Right cardiac atrium (tissue), 5 donors: ENCODE data around the gene SLC41A1. TPM values are rescaled to one million over a fixed set of nuclear protein-coding genes. Genes with fewer than 3 reads are reported as not detected.

Source experiments
- ATAC-seq, 2 donors: fragments of 200-7000 bp; cut with Tn5 transposase; one replicate each; pipeline versions ENCODE4 v1.8.0 to v1.9.1; 2020; ENCODE audit warnings: moderate library complexity in 2 of 2, mild to moderate bottlenecking in 1 of 2
- DNase-seq, 3 donors: peaks; one replicate each; pipeline ENCODE4 v3.0.0-alpha.2; 2020
- H3K27ac ChIP-seq: one replicate; pipeline ENCODE4 v1.5.1; 2013; ENCODE audit warnings: mild to moderate bottlenecking, low read length, control low read depth, moderate library complexity
- H3K27me3 ChIP-seq: one replicate; pipeline ENCODE4 v1.6.1; 2013; ENCODE audit not compliant: control insufficient read depth, insufficient read depth
- H3K4me1 ChIP-seq: one replicate; pipeline ENCODE4 v1.6.1; 2013; ENCODE audit warnings: low read length; ENCODE audit not compliant: control insufficient read depth, insufficient read depth
- H3K4me3 ChIP-seq: one replicate; pipeline ENCODE4 v1.5.1; 2013; ENCODE audit warnings: low read length, control low read depth
- H3K9me3 ChIP-seq: one replicate; pipeline ENCODE4 v1.6.1; 2013; ENCODE audit warnings: low read length; ENCODE audit not compliant: control insufficient read depth
- WGBS: extraction: QIAGEN DNeasy Blood & Tissue Kit; methylation state at CpG from one replicate; pipeline ENCODE4 v1.1.7; 2013; 5-methylcytosine and 5-hydroxymethylcytosine counted together
- intact Hi-C, 4 donors: fragments of 100-400 bp; cut with DNase I; formaldehyde crosslinking; loops; one replicate each; pipeline versions ENCODE4 v1.11.0 to v1.14.0; 2022 to 2023
- polyA plus RNA-seq: library from polyadenylated mRNA; stranded (reverse); fragments of 200-250 nt; gene quantifications from one replicate; pipeline ENCODE4 v1.2.3, GENCODE V29; 2013
- total RNA-seq, 4 donors: library from RNA; stranded (reverse); fragmentation: NEBNext Ultra II Directional; extraction: Animal tissue kit (Norgen Biotek cat#: 25700); gene quantifications; one replicate each; pipeline ENCODE4 v1.2.1, GENCODE V29; 2021
- donor health status: healthy with polysubstance abuse.
- donor health status: DM: no; HTN: yes; CAD: no.
- donor health status: DM: no; HTN: no; CAD: no.
- donor health status: DM: no; HTN: yes; CAD: no; lungs with severe emphysema.
- donor health status: DM: yes; HTN: yes; CAD: no.

SLC41A1 gene
- total and polyA plus RNA-seq, 5 donors: 187 to 420 (median 322) TPM

DNA sequence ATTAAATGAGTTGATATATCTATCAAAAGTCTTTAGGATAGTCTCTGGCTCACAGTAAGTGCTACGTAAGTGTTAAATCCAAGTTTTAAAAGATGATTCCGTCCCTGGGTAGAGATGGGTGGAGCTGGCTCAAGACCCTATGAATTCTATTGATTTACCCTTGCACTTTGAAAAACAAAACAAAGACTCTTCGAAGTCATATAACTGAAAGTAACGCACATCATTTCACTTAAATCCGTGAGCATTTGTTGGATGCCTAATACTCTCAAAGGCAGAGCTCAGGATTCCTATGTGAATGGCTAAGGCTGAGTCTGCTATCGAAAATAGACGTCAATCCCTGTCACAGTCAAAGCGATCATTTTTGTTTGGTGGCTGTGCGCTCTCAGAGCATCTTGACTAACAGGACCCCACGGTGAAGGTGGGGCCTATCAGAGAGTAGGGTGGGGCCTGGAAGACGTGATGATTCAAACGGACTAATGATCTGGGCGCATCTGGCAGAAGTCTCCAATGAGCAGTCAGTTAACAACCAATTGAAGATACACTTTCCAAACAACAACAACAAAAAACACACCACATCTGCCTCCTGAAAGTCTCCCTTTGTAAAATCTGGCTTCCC, 61.9 kb downstream of the SLC41A1 start:
- DNase-seq (peak in 1 of 3 donors; percentile 43), ATAC-seq (no peak)
- H3K27me3 ChIP-seq: no peaks in the 10 kb centered on the region
- no peaks in the 10 kb centered on the region for H3K4me1 ChIP-seq
- no peak overlapping the region for H3K4me3 ChIP-seq
- intact Hi-C loops: no loop called here
- no peak overlapping the region for H3K27ac ChIP-seq
- no peaks in the 10 kb centered on the region for H3K9me3 ChIP-seq
- 78% methylated on average over 13 of the region's 13 CpGs for WGBS

DNA sequence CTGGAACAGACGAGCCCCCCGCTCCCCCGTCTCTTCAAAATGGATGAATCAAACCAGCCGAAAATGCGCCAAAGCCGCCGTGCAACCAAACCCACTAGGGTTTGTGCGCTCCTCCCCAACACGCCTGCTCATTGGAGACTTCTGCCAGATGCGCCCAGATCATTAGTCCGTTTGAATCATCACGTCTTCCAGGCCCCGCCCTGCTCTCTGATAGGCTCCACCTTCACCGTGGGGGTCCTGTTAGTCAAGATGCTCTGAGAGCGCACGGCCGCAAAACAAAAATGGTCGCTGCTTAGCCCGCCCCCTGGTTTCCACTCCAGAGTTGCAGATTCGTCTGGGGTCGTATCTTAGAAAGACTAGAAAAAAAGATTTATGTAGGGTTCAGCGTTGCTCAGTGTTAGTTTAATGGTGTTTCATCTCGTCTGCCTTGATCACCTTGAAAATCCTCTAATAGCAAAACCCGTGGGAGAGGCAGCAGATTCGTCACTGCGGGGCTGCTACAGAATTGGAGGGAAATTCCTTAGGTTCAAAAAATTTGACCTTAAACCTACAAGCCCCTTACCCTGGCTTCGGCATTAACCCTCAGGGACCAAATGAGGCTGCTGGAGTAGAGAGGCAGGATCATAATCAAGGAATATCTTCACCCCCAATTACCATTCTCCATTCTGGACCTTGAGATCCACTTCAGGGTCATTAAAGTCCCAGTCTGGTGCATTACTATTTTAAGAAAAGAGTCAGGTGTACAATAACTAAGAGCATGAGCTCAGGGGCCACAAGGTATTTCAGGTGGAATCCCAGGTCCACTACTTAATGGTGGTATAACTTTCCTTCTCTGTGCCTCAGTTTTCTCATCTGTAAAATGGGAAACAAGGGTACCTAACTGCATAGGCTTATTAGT, 62.6 kb downstream of the SLC41A1 start, which contains the start of gene NUCKS1:
TSS of gene NUCKS1 (minus strand) at position 45 of the 898 bp plus-strand sequence. CDS start 209 bp downstream, outside the sequence.
- Histone ChIP-seq H3K4me3 (peak within 1 kb of the TSS; percentile 93), H3K9me3 (no peaks in the 10 kb centered on the region), H3K4me1 (no peaks in the 10 kb centered on the region), H3K27ac (peak within 1 kb of the TSS; percentile 98), H3K27me3 (no peaks in the 10 kb centered on the region)
- intact Hi-C loops: no loop called here
- ATAC-seq (peak; percentile 92 to 94), DNase-seq (peak; percentile 99)
- under 1% methylated on average over 27 of the region's 27 CpGs for WGBS

DNA sequence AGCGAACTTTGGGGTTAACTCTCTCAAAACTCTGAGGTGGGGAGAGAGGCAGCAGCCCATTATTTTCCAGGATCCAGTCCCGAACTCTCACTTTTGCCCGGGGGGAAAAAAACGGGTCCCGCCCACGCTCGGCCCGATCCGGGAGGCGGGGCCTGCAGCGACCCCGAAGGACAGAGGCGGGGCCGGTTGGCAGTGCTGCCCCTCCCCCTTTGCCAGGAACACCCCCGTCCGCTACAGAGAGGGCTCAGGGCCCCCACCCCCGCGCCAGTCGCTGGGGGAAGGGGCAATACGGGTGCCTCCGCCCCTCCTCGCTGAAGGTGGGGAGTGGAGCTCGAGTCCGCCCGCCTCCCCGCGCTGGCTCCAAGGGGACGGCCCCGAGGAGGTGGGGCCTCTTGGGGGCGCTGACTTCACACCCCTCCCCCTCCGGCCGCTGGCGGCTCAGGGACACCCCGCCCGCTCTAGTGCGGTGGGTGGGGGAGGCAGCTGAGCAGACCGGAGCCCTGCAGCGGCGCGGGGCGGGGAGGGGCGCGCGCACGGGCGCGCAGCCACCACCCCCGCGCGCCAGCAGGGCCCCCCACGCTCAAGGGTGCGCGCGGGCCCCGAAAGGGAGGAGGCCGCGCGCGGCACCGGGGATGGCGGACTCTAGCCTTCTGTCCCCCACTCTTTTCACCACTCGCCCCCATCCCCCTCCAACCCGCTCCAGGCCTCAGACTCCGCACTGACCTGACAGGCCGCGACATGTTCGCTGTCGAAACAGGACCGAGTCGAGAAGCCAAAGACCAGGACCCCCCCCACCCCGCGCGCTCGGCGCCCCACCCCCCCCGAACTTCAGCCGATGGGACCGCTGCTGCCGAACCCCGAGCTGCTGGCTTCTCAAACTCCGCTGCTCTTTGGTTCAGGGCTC, 63.5 kb downstream of the SLC41A1 start:
- no peaks in the 10 kb centered on the region for H3K9me3 ChIP-seq
- WGBS: under 1% methylated on average over 80 of the region's 81 CpGs
- H3K27ac ChIP-seq: peak overlapping the region; percentile 95
- intact Hi-C loops: no loop called here
- DNase-seq (peak; percentile 96 to 98 (median 98)), ATAC-seq (peak; percentile 93 to 94)
- H3K4me3 ChIP-seq: peak overlapping the region; percentile 90
- H3K4me1 ChIP-seq: no peaks in the 10 kb centered on the region
- no peaks in the 10 kb centered on the region for H3K27me3 ChIP-seq

DNA sequence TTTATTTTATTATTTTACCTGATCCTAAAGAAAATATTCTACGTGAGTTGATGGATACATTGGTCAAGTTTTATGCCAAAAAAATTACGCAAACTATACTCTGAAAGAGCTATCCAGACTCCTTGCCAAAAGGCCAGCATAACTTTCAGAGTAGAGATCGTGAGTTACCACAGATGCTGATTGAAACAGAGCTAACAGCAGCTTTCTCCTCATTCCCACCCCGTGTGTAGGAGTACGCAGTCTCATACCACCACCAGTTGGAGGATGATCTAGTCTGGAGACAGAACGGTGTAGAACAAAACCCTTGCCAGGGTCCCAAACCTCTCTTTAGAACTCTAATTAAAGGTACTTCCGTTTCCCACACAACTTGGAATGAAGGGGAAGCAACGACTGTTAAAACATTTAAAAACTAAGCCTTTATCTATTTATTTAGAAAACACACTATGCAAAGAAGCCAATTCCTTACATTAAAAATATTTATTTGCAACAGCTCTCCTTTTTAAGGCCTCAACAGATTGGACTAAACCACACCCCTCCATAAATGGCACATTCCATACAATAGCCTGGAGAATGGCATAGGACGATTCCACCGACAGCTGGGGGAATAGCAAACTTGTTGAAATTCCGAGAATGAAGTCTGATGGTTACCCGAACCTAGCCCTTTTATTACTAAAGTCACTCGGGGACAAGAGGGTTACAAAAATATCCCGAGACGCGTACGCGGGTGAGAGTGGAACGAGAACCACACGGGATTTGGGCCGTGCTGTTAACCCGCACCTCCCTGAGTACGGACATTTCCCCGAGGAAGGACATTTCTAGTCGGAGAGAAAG, 64.4 kb downstream of the SLC41A1 start:
- H3K9me3 ChIP-seq: no peaks in the 10 kb centered on the region
- H3K4me1 ChIP-seq: no peaks in the 10 kb centered on the region
- intact Hi-C loops: no loop called here
- ATAC-seq: peak; percentile 52 to 65
- peak overlapping the region; percentile 95 for H3K27ac ChIP-seq
- DNase-seq: no peak
- under 1% methylated on average over 25 of the region's 25 CpGs for WGBS
- no peaks in the 10 kb centered on the region for H3K27me3 ChIP-seq
- peak overlapping the region; percentile 90 for H3K4me3 ChIP-seq

DNA sequence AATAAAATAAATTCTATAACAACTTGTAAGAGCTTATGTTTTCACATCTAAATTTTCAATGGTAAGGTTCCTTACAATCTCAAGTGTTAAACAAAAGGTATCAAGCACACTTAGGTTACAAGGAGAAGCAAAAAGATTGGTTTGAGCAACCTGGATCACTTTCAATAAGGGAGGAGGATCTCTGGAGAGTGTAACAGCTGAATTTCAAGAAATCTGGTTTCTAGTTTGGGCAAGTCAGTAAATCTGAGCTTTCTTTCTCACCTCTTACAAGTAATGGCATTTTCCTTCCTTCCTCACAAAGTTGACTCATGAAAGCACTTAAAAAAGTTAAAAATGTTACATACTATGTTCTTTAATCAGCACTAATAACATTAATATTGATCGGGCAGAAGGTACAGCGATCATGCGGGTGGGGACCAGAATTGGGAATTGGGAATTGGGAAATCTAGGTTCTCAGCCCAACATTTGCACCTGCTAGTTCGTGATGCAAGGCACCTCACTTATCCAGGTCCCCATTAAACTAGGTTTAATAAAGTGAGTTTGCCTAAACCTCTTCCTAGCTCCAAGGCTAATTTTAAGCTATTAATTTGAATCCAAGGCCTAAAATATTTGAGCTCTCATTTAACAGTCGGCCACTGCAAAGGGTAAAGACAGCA, 66.1 kb downstream of the SLC41A1 start:
- no peak overlapping the region for H3K27ac ChIP-seq
- no peak overlapping the region for H3K4me3 ChIP-seq
- H3K4me1 ChIP-seq: no peaks in the 10 kb centered on the region
- H3K9me3 ChIP-seq: no peaks in the 10 kb centered on the region
- H3K27me3 ChIP-seq: no peaks in the 10 kb centered on the region
- ATAC-seq (no peak), DNase-seq (no peak)
- intact Hi-C loops: no loop called here
- WGBS: 59% methylated on average over 5 of the region's 5 CpGs

DNA sequence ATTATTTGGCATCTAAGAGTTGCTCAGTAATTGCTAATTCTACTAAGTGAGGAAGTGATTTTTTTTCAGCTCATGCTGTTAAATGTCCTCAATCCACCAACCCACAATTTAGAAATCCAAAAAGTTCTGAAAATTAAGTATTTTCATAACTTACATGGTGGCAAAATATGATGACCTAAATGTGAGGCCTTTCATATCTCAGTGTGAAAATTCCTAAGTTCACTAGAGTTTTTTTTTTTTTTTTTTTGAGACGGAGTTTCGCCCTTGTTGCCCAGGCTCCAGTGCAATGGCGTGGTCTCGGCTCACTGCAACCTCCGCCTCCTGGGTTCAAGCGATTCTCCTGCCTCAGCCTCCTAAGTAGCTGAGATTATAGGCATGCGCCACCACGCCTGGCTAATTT, 68.6 kb downstream of the SLC41A1 start:
- Histone ChIP-seq H3K9me3 (no peaks in the 10 kb centered on the region), H3K27me3 (no peaks in the 10 kb centered on the region), H3K4me3 (no peak overlapping the region), H3K4me1 (peaks cover 2% of the 10 kb centered on the region), H3K27ac (no peak overlapping the region)
- ATAC-seq (no peak), DNase-seq (no peak)
- intact Hi-C loops: no loop called here
- 95% methylated on average over 7 of the region's 8 CpGs for WGBS

DNA sequence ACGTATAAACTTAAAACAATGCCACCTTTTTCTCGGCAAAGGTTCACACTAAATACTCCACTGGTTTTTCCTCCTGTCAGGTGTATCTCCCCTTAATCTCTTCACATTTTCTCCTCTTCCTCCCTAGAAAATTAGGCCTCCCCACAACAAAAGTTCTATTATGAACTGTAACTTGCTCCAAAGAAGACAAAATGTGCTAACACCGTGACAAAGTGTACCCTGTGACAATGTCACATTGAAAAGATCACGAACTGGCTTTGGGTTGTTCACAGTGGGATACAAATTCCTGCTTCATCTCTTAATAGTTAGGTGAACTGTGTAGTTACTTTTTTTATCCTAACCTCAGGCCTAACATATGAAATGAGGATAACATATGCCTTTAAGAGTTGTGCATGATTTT, 69.0 kb downstream of the SLC41A1 start:
- intact Hi-C loops: no loop called here
- H3K4me1 ChIP-seq: peaks cover 2% of the 10 kb centered on the region

DNA sequence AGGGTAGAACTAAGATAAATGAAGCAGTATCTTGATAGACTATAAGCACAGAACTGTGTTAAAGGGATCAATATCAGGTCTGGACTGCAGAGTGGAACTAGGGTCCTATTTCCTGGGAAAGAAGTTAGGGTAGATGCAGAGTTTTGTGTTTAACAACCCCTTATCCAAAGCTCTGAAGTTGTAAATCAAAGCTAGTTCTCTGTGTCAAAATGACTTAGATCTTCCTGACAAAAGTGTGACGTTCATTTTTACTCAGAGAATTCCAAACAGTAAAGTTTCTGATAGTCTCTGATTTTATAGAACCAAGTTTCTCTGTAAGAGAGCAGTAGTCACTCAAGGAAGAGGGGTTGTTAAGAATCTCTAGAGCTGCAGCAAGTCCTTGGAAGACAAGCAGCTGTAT, 71.3 kb downstream of the SLC41A1 start:
- DNase-seq (no peak), ATAC-seq (no peak)
- intact Hi-C loops: no loop called here
- WGBS: 30% methylated on average over 1 of the region's 1 CpG
- Histone ChIP-seq H3K27ac (peak overlapping the region; percentile 10), H3K9me3 (no peaks in the 10 kb centered on the region), H3K27me3 (no peaks in the 10 kb centered on the region), H3K4me1 (peaks cover 2% of the 10 kb centered on the region), H3K4me3 (no peak overlapping the region)

More for the DNA sequence above, 69.0 kb downstream of the SLC41A1 start:
- Histone ChIP-seq H3K27me3 (no peaks in the 10 kb centered on the region), H3K9me3 (no peaks in the 10 kb centered on the region), H3K27ac (no peak overlapping the region), H3K4me3 (no peak overlapping the region)
- ATAC-seq: no peak
- no peak for DNase-seq
- 58% methylated on average over 4 of the region's 4 CpGs for WGBS

DNA sequence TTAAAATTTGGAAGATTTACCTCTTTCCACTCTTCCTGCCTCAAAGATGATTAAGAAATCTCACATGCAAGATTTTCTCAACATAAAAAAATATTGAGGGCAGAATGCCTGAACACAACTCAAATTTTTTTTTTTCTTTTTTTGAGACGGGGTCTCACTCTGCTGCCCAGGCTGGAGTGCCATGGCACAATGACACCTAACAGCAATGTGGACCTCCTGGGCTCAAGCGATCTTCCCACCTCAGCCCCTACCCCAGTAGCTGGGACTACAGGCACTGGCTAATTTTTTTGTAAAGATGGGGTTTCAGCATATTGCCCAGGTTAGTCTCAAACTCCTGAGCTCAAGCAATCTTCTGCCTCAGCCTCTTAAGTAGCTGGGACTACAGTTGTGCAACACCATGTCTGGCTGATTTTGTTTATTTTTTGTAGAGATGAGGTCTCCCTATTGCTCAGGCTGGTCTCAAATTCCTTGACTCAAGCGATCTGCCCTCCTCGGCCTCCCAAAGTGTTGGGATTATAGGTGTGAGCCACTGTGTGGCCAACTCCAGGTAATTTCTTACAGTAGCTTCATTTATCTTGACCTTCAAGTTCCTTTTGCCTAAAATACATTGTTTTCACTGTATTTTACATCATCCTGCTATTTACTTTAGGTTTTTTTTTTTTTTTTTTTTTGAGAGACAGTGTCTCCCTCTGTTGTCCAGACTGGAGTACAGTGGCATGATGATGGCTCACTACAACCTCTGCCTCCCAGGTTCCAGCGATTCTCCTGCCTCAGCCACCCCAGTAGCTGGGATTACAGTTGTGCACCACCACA, 73.4 kb downstream of the SLC41A1 start:
- Histone ChIP-seq H3K27ac (no peak overlapping the region), H3K4me1 (peaks cover 2% of the 10 kb centered on the region), H3K9me3 (no peaks in the 10 kb centered on the region), H3K27me3 (no peaks in the 10 kb centered on the region), H3K4me3 (no peak overlapping the region)
- ATAC-seq (no peak), DNase-seq (no peak)
- intact Hi-C loops: no loop called here
- 76% methylated on average over 5 of the region's 5 CpGs for WGBS
